HG02571 (cell line): ENCODE results near the gene HPSE2.
"Not testable (repeated sequence)": the region's sequence is repeated elsewhere in the genome, so short reads cannot be mapped to it uniquely, and the experiment has no call there.

Source experiments
- ATAC-seq: cut with Tn5 transposase; IDR thresholded peaks from one replicate; pipeline ENCODE4 v1.9.1; 2021; ENCODE audit warnings: mild to moderate bottlenecking, moderate library complexity; ENCODE audit not compliant: unreplicated experiment

The HPSE2 gene

DNA sequence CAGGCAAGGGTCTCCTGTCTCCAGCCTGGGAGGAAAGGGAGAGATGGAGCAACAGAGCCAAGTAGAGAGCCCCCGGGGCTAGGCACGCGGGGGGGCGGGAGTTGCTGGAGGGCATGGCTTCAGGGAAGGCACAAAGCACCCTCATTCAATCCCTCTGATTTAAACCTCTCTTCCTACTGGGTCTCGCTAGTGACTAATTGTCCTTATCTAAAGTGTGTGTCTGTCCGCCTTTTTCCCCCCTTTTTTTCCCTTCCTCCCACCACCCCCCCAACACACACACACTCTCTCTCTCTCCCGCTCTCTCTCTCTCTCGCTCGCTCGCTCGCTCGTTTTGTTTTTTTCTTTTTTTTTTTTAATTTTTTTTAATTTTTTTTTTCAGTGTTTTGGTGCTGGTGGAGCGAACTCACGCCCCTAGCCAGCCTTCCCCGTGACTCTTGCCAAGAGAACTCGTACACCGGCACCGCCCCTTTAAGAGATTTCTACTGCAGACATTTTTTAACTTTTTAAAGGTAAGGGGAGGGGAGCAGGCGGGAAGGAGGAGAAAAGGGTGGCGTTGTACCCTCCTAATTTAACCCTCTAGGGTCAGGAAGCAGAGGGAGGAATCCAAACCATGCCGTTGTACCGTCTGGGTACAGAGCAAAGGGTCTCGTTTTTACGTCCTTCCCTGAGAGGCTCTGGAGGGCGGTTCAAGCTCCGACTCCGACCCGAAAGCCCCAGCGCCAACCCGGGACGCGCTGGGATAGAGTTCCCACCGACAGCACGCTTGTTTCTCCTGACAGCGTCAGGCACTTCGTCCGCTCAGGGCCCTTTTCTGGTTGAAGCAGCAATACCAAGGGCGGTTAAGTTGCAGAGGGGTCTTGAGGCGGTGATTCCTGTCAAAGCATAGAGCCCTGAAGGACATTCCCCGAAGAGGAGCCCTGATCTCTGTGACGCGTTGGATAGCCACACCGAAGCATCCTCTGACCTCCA lies at the start of gene HPSE2:
TSS of gene HPSE2 (minus strand) at position 195 of the 969 bp plus-strand sequence.
- ATAC-seq, result no peak

- ATAC-seq, result no peak
These were observed 44.8 kb upstream of the HPSE2 start for GRCh38 chr10:99280472-99280871.

- no peak for ATAC-seq
These were observed 44.0 kb upstream of the HPSE2 start for GRCh38 chr10:99279626-99280111.

DNA sequence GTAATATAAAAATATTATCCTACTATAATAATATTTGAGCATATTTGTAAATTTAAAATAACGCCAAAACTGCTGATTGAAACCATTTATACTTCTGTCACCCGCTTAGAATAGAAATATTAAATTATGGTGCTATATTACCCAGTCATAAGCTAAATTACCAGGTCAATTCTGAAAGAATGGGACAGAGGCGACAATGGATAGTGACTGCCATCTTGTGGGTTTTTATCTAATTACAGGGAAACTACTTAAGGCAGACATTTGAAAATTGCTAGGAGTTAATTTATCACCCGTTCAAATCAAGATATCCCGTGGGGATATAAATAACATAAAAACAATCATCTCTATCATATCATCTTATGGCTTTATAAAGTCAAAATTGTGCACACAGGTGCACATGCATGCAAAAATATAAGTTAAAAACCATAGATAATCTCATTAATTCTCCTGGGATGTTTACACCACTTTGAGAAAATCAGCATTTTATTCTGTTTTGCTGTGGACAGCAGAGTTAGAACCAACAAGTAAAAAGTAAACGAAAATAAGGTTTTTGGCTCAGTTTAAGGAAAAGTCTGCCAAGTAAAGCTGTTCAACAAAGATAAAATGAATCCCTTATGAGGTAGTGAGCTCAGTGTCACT lies 41.3 kb upstream of the HPSE2 start:
- no peak for ATAC-seq

- no peak for ATAC-seq
These were observed 30.7 kb upstream of the HPSE2 start for GRCh38 chr10:99266383-99266782.

GRCh38 chr10:99248824-99249223 lies 13.2 kb upstream of the HPSE2 start:
- no peak for ATAC-seq

- ATAC-seq, result not testable (repeated sequence)
These were observed 12.2 kb upstream of the HPSE2 start for GRCh38 chr10:99247893-99248292.

DNA sequence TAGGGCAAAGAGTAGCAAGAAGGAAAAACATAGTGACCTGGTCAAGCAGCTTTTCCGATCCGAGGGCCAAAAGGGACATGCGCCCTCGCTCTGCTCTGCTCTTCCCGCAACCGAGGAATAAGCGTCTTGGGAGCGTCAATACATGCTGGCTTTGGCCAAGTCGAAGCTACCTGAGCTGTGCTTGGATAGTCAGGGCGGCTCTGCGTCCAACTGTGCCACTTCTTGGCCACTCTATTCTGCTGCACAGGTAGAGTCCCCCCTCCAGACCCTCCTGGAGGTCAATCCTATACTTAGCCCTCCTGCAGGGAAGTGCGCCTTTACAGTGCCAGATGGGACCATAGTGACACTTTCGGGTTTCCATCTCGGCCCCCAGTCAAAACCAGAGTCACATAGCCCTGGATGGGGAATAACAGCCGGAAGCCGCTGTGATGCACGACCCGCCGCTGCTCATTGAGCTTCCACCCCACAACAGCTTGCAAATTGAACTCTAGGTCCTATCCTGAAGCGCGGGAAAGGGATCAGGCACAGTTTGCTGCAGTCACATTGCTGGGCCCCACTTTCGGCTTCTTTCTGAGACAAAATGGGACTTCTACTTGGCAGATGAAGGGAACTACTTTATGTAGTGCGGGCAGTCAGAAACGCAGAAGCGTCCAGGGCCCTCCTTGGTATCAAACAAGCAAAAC lies 1.1 kb upstream of the HPSE2 start:
- no peak for ATAC-seq

DNA sequence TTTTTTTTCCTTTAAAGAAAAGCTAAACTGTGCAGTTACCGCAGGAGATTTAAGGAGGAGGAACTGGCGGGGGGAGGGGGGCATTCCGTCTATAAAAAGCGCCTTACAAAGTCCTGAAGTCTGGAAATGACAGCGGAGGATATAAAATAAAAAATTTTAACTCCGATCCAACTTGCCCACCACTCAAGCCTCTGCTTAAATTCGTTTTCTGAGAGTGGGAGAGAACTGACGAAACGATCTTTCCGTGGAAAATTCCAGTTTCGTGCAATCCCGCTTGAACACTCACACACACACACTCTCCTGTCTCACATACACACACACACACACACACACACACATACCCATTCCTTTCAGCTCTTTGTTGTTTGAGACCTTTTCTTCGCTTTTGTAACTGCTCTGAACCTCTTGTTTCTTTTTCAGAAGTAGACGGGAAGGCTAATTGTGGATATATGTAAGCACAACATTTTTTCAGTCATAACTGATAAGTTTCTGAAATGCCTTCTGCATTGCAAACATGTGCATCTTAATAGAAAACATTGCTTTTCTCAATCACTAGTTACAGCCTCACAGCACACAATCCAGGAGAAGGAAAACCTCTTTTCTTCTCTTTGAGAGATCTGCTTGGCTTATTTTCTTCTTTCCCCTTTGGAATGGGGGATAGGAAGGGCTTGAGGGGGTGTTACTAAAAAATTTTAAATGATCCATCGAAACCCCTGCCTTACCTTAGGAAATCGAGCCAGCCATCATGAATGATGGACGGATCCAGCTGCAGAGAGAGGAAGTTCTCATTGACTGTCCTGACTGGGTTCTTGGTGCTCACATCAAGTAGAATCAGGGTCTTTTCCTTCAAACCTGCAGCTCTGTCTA lies 628 bp downstream of the HPSE2 start:
- ATAC-seq, result no peak

- peak; percentile 93 for ATAC-seq
These were observed 1.4 kb downstream of the HPSE2 start for GRCh38 chr10:99234041-99234790.

- no peak for ATAC-seq
These were observed 2.0 kb downstream of the HPSE2 start for GRCh38 chr10:99233689-99234037.

DNA sequence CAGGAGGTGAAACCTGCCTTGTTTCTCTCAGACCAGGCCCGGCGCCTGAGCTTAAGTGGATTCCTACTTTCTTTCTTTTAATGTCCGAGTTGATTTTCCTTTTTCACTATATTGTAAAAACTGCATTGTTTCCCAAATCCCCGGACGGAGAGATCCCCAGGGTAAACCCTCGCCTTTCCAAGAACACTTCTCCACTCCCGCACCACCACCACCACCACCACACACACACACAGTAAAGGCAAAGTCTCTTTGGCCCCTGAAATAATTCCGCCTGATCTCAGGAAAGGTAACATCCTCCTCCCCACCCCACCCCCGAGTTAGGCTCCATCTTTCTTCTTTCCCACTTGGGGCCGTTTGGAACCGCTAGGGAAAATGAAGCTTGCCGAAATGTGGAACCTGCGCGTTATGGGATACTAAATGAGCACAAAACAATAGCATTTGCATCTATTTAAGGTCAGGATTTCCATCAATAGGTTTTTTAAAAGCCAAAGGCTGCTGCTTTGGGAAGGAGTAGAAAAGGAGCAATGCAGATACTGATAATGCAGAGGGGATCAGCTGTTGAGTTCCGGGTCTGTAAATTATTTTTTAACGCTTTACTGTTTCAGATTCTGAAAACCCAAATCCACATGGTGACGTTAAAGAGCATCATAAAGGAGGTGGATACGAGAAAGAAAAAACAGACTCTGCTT lies 2.5 kb downstream of the HPSE2 start:
- ATAC-seq, result no peak

GRCh38 chr10:99232360-99232999 lies 3.2 kb downstream of the HPSE2 start:
- no peak for ATAC-seq

DNA sequence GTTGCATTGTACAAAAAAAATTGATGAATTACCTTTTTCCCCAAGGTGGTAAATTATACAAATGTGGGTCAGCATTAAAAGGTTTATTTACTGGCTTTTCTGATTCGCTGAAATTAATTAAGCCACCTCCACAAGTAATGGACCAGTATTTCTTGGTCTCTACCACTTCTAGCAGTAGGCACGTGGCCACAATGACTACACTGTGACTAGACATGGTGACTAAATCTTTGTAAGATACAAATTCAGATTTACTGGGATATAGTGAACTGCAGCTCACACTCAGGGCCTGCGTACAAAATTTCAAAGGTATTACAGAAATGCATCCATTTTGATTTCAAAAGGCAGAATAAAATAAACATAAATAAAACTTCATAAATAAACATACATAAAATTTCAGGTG lies 10.9 kb downstream of the HPSE2 start:
- no peak for ATAC-seq

DNA sequence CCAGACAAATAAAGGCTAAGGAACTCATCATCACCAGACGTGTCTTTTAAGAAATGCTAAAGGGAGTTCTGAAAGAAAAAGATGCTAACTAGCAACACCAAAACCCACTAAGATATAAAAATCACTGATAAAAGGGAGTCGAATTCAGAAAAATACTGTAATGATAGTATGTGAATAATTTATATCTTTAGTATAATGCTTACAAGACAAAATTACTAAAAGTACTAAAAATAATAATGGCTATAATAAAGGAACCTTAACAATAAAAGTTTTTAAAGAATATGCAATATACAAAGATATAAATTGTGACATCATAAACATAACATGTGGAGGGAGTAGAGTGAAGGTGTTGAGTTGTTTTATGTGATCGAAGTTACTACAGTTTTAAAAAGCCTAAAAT lies 28.3 kb downstream of the HPSE2 start:
- no peak for ATAC-seq

DNA sequence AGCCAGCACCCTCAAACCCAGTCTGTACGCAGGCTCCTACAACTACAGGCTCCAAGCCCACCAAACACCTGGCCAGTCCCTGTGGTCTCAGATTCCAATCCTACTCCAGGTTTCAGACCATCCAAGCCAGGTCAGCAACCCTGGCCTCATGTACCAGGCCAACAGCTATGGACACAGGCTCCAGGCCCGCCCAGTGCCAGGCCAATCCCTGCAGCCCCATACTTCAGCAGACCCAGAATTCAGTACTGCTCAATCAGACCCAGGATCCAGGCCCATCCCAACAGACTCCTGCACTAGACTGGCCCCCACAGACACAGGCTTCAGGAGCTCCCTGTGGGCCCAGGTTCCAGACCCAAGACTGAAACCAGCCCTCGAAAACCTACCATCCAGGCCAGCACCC lies 32.3 kb downstream of the HPSE2 start:
- ATAC-seq, result no peak

DNA sequence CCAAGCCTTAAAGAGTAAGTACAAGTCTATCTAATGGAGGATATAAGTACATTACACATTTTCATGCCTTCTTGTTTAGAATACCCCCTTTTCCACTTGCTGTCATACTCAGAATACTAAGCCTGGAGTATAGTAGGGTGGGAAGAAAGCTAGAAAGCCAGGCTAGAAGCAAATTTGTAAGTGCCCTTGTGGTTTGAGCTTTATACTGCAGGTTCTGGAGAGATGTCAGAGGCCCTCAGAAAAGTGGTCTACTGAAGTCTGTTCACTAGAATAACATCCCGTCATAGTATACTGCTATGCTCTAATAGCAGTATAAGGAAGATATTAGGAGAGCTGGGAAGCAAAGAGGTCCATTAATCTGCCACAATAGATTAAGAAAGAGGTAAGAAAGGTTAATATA lies 62.7 kb downstream of the HPSE2 start:
- ATAC-seq, result no peak

GRCh38 chr10:99172128-99172738 lies 63.4 kb downstream of the HPSE2 start:
- no peak for ATAC-seq
